BJ (cell line): ENCODE results near the gene PPM1D. TPM values are rescaled to one million over a fixed set of nuclear protein-coding genes. Genes with fewer than 3 reads are reported as not detected.
"Not testable (repeated sequence)": the region's sequence is repeated elsewhere in the genome, so short reads cannot be mapped to it uniquely, and the experiment has no call there.

ENCODE experiments used
- CTCF ChIA-PET: fragments of 350-600 bp; formaldehyde crosslinking; extraction: SDS; loops from one replicate; lab custom pipeline; 2021; ENCODE audit warnings: antibody characterized with exemption, inconsistent platforms; lab: Yijun Ruan, JAX
- POLR2A ChIA-PET: fragments of 300-600 bp; sonication (Branson Sonifier 250); formaldehyde crosslinking; extraction: SDS; loops from one replicate; lab custom pipeline; 2021; ENCODE audit warnings: antibody characterized with exemption; lab: Charles Lee
- DNase-seq: peaks from one replicate; pipeline ENCODE4 v3.0.0-alpha.2; 2011; ENCODE audit warnings: low read depth
- H3K27me3 ChIP-seq: 2 replicates; pipeline ENCODE4 v1.6.0; 2011; ENCODE audit warnings: low read length; ENCODE audit not compliant: control insufficient read depth, insufficient read depth
- H3K36me3 ChIP-seq: 2 replicates; pipeline ENCODE4 v1.5.1; 2011; ENCODE audit warnings: low read length; ENCODE audit not compliant: control insufficient read depth, insufficient read depth
- H3K4me3 ChIP-seq: 2 replicates; pipeline ENCODE4 v1.5.1; 2011; ENCODE audit warnings: low read depth, mild to moderate bottlenecking, control low read depth, low read length
- polyA plus RNA-seq: library from polyadenylated mRNA; depleted of rRNA; stranded (reverse); fragments of >200 nt; gene quantifications from 2 replicates; pipeline ENCODE4 v1.2.3, GENCODE V29; 2011
- TF ChIP-seq, protein P1 (sequence below): IDR thresholded peaks from 2 replicates; pipeline ENCODE4 v1.5.1; 2011; ENCODE audit warnings: low read depth, mild to moderate bottlenecking, control low read depth, inconsistent platforms, low read length, moderate library complexity; ENCODE audit not compliant: insufficient read depth

Gene PPM1D
- polyA plus RNA-seq, 1 experiment = 4.2 TPM

DNA sequence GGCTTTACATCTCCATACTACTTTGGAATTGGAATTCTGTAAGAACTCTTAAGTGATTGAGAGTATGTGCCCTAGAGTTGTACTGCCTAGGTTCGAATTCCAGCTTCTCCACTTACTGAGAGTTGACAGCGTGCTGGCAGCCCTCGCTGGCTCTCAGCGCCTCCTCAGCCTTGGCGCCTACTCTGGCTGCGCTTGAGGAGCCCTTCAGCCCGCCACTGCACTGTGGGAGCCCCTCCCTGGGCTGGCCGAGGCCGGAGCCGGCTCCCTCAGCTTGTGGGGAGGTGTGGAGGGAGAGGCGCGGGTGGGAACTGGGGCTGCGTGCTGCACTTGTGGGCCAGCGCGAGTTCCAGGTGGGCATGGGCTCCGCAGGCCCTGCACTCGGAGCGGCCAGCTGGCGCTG, 13.3 kb downstream of the PPM1D start:
- Histone ChIP-seq H3K27me3 (no peaks in the 10 kb centered on the region), H3K4me3 (no peak overlapping the region), H3K36me3 (no peaks in the 10 kb centered on the region)
- POLR2A ChIA-PET = interaction anchor here (0.7 kb wide), 1 partner anchor 59 kb away, joined by 9 read pairs; no protein-coding TSS in a partner anchor
- no peak for DNase-seq
- CTCF ChIA-PET = interaction anchor here (1.2 to 1.4 kb wide), 2 partner anchors 13 to 25 kb away, joined by 3 to 4 read pairs; partner anchors contain the start of gene PPM1D
- TF ChIP-seq, protein P1, sequence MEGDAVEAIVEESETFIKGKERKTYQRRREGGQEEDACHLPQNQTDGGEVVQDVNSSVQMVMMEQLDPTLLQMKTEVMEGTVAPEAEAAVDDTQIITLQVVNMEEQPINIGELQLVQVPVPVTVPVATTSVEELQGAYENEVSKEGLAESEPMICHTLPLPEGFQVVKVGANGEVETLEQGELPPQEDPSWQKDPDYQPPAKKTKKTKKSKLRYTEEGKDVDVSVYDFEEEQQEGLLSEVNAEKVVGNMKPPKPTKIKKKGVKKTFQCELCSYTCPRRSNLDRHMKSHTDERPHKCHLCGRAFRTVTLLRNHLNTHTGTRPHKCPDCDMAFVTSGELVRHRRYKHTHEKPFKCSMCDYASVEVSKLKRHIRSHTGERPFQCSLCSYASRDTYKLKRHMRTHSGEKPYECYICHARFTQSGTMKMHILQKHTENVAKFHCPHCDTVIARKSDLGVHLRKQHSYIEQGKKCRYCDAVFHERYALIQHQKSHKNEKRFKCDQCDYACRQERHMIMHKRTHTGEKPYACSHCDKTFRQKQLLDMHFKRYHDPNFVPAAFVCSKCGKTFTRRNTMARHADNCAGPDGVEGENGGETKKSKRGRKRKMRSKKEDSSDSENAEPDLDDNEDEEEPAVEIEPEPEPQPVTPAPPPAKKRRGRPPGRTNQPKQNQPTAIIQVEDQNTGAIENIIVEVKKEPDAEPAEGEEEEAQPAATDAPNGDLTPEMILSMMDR = no peak

DNA sequence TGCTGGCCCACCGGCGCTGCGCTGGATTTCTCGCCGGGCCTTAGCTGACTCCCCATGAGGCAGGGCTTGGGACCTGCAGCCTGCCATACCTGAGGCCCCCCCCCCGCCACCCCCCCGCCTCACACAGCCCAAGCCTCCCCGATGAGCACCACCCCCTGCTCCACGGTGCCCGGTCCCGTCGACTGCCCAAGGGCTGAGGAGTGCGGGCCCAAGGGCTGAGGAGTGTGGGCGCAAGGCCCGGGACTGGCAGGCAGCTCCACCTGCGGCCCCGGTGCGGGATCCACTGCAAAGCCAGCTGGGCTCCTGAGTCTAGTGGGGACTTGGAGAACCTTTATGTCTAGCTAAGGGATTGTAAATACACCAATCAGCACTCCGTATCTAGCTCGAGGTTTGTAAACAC, 13.8 kb downstream of the PPM1D start:
- H3K36me3 ChIP-seq, H3K27me3 ChIP-seq, DNase-seq, POLR2A ChIA-PET, H3K4me3 ChIP-seq: not testable (repeated sequence)
- CTCF ChIA-PET = interaction anchor here (1.2 to 1.4 kb wide), 2 partner anchors 14 to 24 kb away, joined by 3 to 4 read pairs; partner anchors contain the start of gene PPM1D

DNA sequence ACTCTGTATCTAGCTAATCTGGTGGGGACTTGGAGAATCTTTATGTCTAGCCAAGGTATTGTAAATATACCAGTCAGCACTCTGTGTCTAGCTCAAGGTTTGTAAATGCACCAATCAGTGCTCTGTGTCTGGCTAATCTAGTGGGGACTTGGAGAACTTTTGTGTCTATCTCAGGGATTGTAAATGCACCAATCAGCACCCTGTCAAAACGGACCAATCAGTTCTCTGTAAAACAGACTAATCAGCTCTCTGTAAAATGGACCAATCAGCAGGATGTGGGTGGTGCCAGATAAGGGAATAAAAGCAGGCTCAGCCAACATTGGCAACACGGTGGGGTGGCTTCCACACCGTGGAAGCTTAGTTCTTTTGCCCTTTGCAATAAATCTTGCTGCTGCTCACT, 14.3 kb downstream of the PPM1D start:
- DNase-seq, POLR2A ChIA-PET, H3K4me3 ChIP-seq, H3K36me3 ChIP-seq, H3K27me3 ChIP-seq: not testable (repeated sequence)
- CTCF ChIA-PET = interaction anchor here (1.4 kb wide), 1 partner anchor 14 kb away, joined by 4 read pairs; the partner anchor contains the start of gene PPM1D

DNA sequence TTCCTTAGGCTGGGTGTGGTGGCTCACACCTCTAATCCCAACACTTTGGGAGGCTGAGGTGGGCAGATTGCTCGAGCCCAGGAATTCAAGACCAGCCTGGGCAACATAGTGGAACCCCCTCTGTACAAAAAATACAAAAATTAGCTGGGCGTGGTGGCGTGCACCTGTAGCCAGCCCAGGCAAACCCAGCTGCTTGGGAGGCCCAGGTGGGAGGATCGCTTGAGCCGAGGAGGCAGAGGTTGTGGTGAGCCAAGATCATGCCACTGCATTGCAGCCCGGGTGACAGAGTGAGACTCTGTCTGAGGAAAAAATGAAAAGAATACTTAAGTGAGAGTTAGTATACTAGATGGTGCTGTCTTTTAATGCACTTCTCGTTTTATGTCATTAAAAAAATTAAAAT, 15.1 kb downstream of the PPM1D start:
- no peak for DNase-seq
- POLR2A ChIA-PET = interaction anchor here (0.6 kb wide), 1 partner anchor 10 kb away, joined by 7 read pairs; no protein-coding TSS in a partner anchor
- CTCF ChIA-PET = interaction anchor here (1.1 to 1.4 kb wide), 2 partner anchors 11 to 14 kb away, joined by 4 read pairs; no protein-coding TSS in a partner anchor

DNA sequence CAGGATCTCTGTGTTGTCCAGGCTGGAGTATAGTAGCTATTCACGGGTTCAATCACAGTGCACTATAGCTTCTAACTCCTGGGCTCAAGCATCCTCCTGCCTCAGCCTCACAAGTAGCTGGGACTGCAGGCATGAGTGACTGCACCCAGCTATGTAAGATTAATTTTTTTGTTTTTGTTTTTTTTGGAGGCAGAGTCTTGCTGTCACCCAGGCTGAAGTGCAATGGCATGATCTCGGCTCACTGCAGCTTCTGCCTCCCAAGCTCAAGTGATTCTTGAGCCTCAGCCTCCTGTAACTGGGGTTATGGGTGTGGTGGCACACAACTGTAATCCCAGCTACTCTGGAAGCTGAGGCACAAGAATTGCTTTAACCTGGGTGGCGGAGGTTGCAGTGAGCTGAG, 15.8 kb downstream of the PPM1D start:
- CTCF ChIA-PET = interaction anchor here (1.1 to 4.5 kb wide), 3 partner anchors 12 to 22 kb away, joined by 4 to 18 read pairs (median 4); no protein-coding TSS in a partner anchor
- DNase-seq = no peak
- Histone ChIP-seq H3K36me3 (no peaks in the 10 kb centered on the region), H3K27me3 (no peaks in the 10 kb centered on the region), H3K4me3 (no peak overlapping the region)
- POLR2A ChIA-PET = interaction anchor here (0.6 kb wide), 1 partner anchor 11 kb away, joined by 7 read pairs; no protein-coding TSS in a partner anchor
- TF ChIP-seq, protein P1 = no peak

More for the DNA sequence above, 15.1 kb downstream of the PPM1D start:
- Histone ChIP-seq H3K27me3 (no peaks in the 10 kb centered on the region), H3K36me3 (no peaks in the 10 kb centered on the region), H3K4me3 (no peak overlapping the region)
- TF ChIP-seq, protein P1 = no peak

DNA sequence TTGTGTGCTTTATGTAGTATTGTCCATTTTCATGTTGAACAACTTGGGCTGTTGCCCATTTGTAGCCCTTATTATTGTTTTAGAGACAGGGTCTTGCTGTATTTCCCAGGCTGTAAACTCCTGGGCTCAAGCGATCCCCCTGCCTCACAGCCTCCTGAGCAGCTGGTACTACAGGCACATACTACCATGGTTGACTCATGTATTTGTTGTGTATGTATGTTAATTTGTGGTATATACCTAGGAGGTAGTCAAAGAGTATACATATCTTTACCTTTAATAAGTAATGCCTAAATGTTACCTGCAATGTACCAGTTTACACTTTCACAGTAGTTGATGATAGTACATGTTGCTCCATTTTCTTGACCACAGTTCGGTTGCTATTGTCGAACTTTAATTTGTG, 18.1 kb downstream of the PPM1D start:
- DNase-seq = no peak
- H3K27me3 ChIP-seq = no peaks in the 10 kb centered on the region
- CTCF ChIA-PET = interaction anchor here (4.5 kb wide), 1 partner anchor 20 kb away, joined by 18 read pairs; no protein-coding TSS in a partner anchor
- H3K4me3 ChIP-seq = no peak overlapping the region
- POLR2A ChIA-PET = no interaction called here
- no peaks in the 10 kb centered on the region for H3K36me3 ChIP-seq
- TF ChIP-seq, protein P1 = no peak
